Erythroblast (primary cell): Measurements from ENCODE around the gene ZSWIM6.

Experiments
- GATA1 ChIP-seq: IDR thresholded peaks from 2 replicates; pipeline ENCODE4 v1.6.1; 2011; ENCODE audit warnings: low read depth, mild to moderate bottlenecking, control low read depth, low read length, moderate library complexity
- POLR2A ChIP-seq: IDR thresholded peaks from 2 replicates; pipeline ENCODE4 v1.6.1; 2011; ENCODE audit warnings: mild to moderate bottlenecking, low read length

GRCh38 chr5:61302200-61302563, 29.9 kb upstream of the ZSWIM6 start:
- no peak for TF ChIP-seq POLR2A
- TF ChIP-seq GATA1: no peak
